GM19372 (cell line): ENCODE measurements around the gene MON2.
"Not testable (repeated sequence)": the region's sequence is repeated elsewhere in the genome, so short reads cannot be mapped to it uniquely, and the experiment has no call there.

ENCODE experiments used
- ATAC-seq: cut with Tn5 transposase; IDR thresholded peaks from one replicate; pipeline ENCODE4 v1.9.1; 2021; ENCODE audit warnings: mild to moderate bottlenecking, low read depth, moderate library complexity; ENCODE audit not compliant: unreplicated experiment

Gene MON2

GRCh38 chr12:62543324-62543723 is 76.7 kb downstream of the MON2 start:
- peak; percentile 63 for ATAC-seq

- no peak for ATAC-seq
Observed at GRCh38 chr12:62543741-62544140, 77.1 kb downstream of the MON2 start.

DNA sequence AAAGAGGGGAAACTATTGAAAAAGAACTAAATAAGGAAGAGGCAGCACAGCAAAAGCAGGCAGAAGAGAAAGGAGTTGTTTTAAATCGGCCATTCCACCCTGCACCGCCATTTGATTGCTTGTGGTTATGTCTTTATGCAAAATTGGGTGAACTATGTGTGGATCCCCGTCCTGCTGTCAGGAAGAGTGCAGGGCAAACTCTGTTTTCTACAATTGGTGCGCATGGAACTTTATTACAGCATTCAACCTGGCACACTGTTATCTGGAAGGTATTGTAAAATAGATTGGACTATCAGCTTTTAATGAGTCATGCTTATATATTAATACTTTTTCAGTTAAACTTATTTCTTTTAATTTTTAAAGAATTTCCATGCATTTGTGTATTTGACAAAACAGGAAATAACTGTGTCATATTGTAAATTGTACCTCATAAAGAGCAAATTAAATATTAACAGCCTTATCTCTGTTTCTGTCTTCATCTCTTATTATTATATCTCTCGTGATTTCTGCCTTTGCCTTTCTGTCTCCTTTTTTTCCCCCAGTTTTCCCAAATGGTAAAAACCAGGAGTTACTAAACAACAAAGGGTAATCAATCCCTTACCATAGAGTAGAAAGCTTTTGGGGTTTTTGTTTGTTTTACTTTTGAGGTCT is 86.4 kb downstream of the MON2 start:
- no peak for ATAC-seq

DNA sequence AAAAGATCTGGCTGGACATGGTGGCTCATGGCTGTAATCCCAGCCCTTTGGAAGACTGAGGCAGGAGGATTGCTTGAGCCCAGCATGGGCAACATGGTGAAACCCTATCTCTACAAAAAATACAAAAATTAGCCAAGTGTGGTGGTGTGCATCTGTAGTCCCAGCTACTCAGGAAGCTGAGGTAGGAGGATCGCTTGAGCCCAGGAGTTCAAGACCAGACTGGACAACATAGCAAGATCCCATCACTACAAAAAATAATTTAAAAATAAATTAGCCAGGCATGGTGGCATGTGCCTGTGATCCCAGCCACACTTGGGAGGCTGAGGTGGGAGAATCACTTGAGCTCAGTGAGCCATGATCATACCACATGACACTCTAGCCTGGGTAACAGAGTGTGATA is 92.7 kb downstream of the MON2 start:
- ATAC-seq, result not testable (repeated sequence)

DNA sequence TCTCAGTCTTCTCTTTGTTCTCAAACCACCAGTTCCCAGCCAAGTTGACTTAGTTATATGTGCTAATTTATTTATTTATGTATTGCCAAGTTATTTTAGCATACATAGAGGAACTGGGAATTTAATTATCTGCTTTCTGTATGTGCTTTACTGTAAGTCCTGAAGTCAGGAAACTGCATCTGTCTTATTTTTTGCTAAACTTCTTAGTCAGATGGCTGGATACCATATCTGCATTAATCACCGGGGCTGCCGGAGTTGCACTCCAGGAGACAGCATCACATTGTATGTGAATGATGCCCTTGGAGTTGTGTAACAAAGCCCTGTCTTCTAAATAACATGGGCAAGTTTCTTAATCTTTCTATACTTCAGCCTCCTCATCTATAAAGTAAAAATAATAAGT is 96.2 kb downstream of the MON2 start:
- no peak for ATAC-seq

DNA sequence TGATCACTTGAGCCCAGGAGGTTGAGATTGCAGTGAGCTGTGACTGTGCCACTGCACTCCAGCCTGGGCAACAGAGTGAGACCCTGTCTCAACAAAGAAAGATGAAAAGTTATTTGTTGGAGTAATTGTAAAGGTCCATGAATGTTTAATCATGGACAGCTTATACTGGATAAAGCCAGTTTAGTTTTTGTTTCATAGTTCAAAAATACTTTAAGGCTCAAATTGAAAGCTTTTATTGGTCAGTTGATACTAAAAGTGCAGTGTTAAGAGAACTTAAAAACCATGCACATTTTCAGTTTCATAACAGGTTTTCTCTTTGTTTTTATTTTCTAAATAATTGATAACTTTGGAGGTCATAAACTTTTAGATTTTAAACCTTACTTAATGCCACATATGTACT is 108.4 kb downstream of the MON2 start:
- no peak for ATAC-seq

- no peak for ATAC-seq
Observed at GRCh38 chr12:62576503-62576902, 109.9 kb downstream of the MON2 start.

- ATAC-seq, result no peak
Observed at GRCh38 chr12:62578726-62579125, 112.1 kb downstream of the MON2 start.

DNA sequence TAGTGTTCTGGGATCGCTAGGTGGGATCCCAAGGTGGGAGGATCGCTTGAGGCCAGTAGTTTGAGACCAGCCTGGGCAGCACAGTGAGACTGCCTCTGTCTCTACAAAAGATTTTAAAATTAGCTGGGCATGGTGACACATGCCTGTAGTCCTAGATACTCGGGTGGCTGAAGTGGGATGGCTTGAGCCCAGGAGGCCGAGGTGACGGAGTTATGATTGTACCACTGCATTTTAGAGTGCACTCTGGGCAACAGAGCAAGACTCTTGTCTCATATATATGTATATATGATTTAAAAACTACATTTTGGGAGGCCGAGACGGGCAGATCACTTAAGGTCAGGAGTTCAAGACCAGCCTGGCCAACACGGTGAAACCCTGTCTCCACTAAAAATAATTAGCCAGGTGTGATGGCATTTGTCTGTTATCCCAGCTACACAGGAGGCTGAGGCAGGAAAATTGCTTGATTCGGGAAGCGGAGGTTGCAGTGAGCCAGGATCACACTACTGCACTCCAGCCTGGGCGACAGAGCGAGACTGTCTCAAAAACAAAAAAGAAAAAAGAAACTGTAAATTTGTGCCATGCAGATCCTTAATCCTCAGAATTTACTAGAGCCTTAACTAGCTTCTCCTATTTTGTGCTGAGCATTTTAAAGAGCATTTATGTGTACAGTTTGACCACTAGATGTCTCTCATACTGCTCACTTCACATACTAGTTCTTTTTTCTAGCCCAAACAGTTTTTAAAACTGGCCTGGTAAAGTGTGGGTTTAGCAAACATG is 114.8 kb downstream of the MON2 start:
- no peak for ATAC-seq

DNA sequence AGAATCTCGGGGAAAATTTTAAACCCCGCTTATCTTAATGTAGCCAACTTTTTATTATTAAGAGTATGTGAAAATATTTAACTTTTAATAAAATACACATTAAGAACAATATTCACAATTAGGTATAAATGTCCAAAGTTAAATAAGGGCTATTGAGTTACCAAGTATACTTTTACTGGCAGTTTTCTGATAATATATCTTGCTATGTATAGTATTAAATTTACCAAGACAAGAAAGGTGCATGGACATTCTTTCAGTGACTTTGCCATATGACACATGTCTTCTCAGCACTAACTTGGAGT is 115.4 kb downstream of the MON2 start:
- ATAC-seq, result no peak

DNA sequence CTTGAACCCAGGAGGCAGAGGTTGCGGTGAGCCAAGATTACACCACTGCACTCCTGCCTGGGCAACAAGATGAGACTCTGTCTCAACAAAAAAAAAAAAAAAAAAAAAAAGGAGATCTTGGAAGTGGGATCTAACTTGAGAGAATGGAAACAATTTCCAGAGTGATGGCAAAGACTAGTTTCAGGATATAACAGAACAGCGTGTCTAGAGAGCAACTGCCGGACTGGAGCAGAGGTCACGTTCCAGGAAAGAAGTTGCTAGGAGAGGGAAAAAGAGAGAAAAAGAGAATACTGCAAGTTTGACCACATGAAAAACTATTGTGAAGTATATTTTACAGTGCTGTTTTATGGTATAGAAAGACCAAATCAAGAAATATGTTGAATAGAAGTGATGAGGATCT is 118.0 kb downstream of the MON2 start:
- no peak for ATAC-seq

DNA sequence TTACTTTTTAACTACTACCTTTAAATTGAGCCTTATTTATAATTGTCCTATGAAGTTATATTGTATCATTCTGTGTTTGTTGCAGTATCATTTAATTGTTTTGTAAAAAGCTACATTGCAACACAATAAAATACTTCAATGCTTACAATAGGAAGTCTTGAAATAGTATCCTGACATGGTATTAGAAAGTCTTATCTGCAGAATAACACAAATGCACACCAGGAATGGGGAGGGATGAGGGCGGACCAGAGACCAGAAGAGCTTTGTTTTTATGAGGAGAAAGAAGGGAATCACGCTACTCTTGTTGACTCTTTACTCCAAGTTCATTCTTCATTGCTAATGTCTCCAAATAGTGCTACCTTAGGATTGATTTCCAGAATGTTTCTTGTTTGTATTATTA is 120.2 kb downstream of the MON2 start:
- no peak for ATAC-seq

DNA sequence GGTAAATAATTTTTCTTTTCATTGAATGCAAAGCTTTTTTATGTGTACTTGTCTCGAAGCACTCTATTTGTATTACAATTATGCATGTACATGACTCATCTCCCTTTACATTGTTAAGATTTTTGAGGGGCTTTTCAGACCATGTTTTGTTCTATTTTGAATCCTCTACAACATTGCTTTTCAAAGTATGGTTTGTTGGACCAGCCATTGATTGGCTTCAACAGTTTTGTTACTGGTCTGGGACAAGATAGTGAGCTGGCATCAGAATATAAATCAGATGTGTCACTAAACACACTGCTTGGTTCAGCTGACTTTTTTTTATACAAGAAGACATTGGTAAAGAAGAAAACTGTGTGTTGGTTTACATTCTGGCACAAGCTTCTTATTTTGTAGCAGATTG is 122.3 kb downstream of the MON2 start:
- no peak for ATAC-seq

- no peak for ATAC-seq
Observed at GRCh38 chr12:62597253-62597652, 130.6 kb downstream of the MON2 start.

- no peak for ATAC-seq
Observed at GRCh38 chr12:62598846-62599245, 132.2 kb downstream of the MON2 start.

GRCh38 chr12:62599854-62600437 is 133.3 kb downstream of the MON2 start:
- ATAC-seq, result no peak

GRCh38 chr12:62601765-62602164 is 135.1 kb downstream of the MON2 start:
- no peak for ATAC-seq

DNA sequence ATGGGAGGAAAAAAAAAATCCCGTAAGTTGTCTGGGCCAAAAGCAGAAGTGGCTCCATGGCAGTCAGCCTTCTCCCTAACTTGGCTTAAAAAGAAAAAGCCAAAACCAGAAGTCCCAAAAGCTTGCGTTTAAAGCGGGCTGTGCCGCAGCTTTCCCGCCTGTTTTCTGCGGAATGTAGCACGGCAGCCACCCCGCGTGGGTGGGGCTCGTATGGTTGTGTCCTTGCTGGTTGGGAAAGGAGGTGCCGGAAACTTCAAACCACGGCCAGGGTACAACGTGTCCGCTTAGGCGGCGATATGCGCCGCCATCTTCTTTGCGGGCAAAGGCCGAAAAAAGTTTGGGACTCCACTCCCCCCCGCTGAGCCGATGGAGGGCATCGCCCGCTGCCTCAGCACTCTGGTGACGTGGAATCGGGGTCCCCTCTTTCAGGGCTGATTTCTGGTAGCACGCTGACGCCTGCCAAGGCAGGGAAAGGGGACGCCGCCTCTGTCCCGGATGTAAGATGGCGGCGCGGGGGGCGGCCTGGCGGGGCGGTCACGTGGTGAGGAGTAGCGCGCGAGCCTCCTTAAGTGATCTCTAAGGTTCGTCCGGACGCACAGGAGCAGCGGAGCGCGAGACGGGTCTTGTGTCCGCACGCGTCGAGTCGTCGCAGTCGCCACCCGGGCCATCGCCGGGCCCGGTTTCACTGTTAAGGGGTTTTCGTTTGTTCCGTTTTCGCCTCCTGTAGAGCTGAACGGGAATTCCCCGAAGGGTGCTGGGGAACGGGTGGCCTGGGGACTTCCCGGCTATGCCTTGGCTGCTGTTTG is 135.8 kb downstream of the MON2 start:
- peak; percentile 55 for ATAC-seq

DNA sequence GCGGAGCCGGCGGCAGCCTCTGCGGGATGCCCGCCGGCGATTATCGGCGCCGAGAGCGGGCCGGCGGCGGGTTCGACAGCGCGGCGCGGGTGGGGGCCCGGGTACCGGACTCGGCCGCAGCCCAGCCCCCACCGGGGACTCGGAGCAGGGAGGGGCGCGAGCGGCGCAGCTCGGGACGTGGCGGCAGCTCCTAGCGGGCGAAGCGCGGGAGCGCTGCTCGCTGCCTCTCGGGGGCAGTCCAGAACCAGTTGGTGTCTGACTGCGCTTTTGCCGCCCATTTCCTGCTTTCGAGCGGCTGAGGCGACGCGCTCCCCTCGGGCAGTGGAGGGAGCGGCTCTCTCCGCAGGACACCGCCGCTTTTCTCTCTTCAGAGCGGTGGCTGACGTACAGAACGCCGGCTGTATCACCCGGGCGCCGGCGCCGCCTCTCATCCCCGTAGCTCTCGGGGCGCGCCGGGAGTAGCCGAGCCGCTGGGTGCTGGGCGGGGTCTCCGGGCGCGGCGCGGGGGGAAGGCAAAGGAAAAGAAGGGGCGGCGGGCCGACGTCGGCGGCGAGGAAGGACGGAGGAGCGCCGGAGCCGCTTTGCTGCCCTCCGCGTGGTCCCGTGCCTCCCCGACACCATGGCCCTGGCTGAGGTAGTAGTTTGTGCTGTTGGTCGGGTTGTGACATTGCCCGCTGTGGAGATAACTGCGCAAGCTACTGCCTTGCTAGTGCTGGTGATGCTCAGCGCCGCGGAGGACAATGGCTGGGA is 136.6 kb downstream of the MON2 start:
- ATAC-seq, result peak; percentile 60

- ATAC-seq, result no peak
Observed at GRCh38 chr12:62603811-62604098, 137.1 kb downstream of the MON2 start.

DNA sequence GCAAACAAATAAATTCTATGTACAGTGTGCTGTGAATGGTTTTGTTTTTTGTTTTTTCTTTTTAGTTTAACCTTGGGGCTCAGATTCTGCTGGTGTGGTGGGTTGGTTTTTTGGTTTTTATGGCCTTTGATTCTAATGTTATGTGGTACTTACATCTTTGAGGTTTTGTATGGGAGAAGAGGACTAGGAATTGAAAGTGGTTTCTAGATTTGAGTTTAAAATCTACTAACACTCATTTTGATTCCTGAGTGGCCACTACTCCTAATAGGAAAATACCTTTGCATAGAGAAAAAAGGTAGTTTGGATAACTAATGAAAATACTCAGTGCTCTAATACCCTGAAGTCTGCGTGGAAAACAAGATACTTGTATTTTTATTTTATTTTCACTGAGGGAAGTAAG is 137.7 kb downstream of the MON2 start:
- no peak for ATAC-seq
